Lung (tissue), 12 donors: ENCODE measurements around the gene IL34. TPM values are rescaled to one million over a fixed set of nuclear protein-coding genes. Genes with fewer than 3 reads are reported as not detected.

Experiments
- ATAC-seq: fragments of 200-7000 bp; cut with Tn5 transposase; one replicate; pipeline ENCODE4 v1.9.1; 2020; ENCODE audit warnings: moderate number of reproducible peaks; ENCODE audit not compliant: insufficient read depth, low FRiP score
- DNase-seq, 3 donors: peaks; one replicate each; pipeline ENCODE4 v3.0.0-alpha.2; 2013 to 2017
- H3K27ac ChIP-seq, 2 donors: one replicate each; pipeline ENCODE4 v1.5.1; 2013; ENCODE audit warnings: mild to moderate bottlenecking in 2 of 2, moderate library complexity in 2 of 2, control low read depth in 1 of 2, inconsistent platforms in 1 of 2, low read depth in 1 of 2, low read length in 1 of 2
- H3K27me3 ChIP-seq, 3 donors: one replicate each; pipeline ENCODE4 v1.5.1; 2013; ENCODE audit warnings: low read length in 2 of 3; ENCODE audit not compliant: control insufficient read depth in 3 of 3, insufficient read depth in 3 of 3
- H3K36me3 ChIP-seq, 4 donors: one replicate each; pipeline ENCODE4 v1.5.1; 2013; ENCODE audit warnings: low read length in 4 of 4, mild to moderate bottlenecking in 1 of 4, moderate library complexity in 1 of 4; ENCODE audit not compliant: control insufficient read depth in 4 of 4, insufficient read depth in 4 of 4
- H3K4me1 ChIP-seq, 5 donors: one replicate each; pipeline ENCODE4 v1.5.1; 2013; ENCODE audit warnings: low read length in 5 of 5, mild to moderate bottlenecking in 2 of 5, moderate library complexity in 1 of 5; ENCODE audit not compliant: control insufficient read depth in 5 of 5, insufficient read depth in 5 of 5
- H3K4me3 ChIP-seq: one replicate; pipeline ENCODE4 v1.5.1; 2013; ENCODE audit warnings: mild to moderate bottlenecking, control low read depth, moderate library complexity
- H3K9ac ChIP-seq, 2 donors: one replicate each; pipeline ENCODE4 v1.5.1; 2013; ENCODE audit warnings: low read length in 2 of 2, control low read depth in 1 of 2; ENCODE audit not compliant: insufficient read depth in 1 of 2
- H3K9me3 ChIP-seq, 4 donors: one replicate each; pipeline ENCODE4 v1.5.1; 2013; ENCODE audit warnings: low read length in 3 of 4, mild to moderate bottlenecking in 1 of 4, moderate library complexity in 1 of 4; ENCODE audit not compliant: control insufficient read depth in 4 of 4, insufficient read depth in 3 of 4
- CTCF ChIP-seq: IDR thresholded peaks from 2 replicates; pipeline ENCODE4 v1.5.1; 2012; ENCODE audit warnings: mild to moderate bottlenecking; ENCODE audit errors: control extremely low read depth, extremely low read depth
- WGBS, 2 donors: extraction: QIAGEN DNeasy Blood & Tissue Kit; methylation state at CpG; one replicate each; pipeline ENCODE4 v1.1.7; 2013; 5-methylcytosine and 5-hydroxymethylcytosine counted together
- polyA plus RNA-seq, 2 donors: library from polyadenylated mRNA; stranded (reverse); fragments of 200-250 nt; gene quantifications; one replicate each; pipeline ENCODE4 v1.2.1, GENCODE V29; 2013
- total RNA-seq, 2 donors: library from RNA; depleted of rRNA in 1 of 2; stranded (reverse); fragments of >200 nt in 1 of 2; gene quantifications; one replicate each; pipeline ENCODE4 v1.2.1, GENCODE V29; 2014 to 2021
- donor health status: control.
- donor health status: control.
- donor health status: Bipolar disorder and iron deficiency.
- donor health status: healthy.
- donor health status: DM: yes; HTN: yes; CAD: no.

The IL34 gene
- total and polyA plus RNA-seq, 4 donors = 1.5 to 13.0 (median 7.1) TPM

DNA sequence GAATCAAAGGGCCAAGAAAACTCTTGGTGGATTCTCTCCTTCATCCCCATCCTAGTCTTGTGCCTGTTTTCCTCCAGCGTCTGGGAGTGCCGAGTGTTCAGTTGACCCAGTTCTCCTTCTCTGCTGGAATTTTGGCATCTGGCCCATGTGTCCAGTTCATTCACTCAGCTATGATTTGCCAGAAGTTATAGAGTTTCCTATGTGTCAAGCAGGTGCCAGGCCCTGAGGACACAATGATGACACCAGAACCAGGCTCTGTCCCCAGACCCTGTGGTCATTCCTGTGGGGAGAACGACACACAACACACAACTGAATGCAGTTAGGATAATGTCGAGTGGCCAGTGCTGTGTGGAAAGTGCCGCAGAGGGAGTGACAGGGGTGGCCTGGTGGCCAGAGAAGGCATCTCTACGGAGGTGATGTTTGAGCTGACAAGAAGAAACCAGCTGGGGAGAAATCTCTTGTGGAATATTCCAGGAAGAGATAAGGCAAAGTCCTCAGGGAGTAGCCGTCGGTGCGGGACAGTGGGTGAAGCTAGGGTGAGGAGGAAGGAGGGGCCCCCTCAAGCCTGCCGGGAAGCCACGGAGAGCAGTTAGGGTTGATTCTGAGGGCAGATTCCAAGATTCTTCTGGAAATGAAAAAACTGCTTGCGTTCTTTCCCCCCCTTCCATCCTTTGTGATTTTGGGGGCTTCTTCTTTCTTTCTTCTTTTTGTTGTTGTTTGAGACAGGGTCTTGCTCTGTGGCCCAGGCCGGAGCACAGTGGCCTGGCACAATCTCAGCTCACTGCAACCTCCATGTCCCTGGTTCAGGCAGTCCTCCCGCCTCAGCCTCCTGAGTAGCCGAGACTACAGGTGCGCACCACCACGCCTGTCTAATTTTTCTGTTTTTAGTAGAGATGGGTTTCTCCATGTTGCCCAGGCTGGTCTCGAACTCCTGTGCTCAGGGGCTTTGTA is 35.8 kb upstream of the IL34 start:
- no peak overlapping the region for H3K27ac ChIP-seq
- WGBS, 2 donors = 74 to 86% methylated on average over 18 of the region's 18 CpGs
- no peak for TF ChIP-seq CTCF
- no peak overlapping the region for H3K9ac ChIP-seq
- H3K36me3 ChIP-seq = no peaks in the 10 kb centered on the region
- no peaks in the 10 kb centered on the region for H3K27me3 ChIP-seq
- DNase-seq (peak in 1 of 3 donors; percentile 3), ATAC-seq (no peak)
- no peaks in the 10 kb centered on the region for H3K9me3 ChIP-seq
- no peak overlapping the region for H3K4me3 ChIP-seq
- no peaks in the 10 kb centered on the region for H3K4me1 ChIP-seq

GRCh38 chr16:70611224-70611598 is 35.1 kb upstream of the IL34 start:
- Histone ChIP-seq H3K9ac (no peak overlapping the region), H3K9me3 (no peaks in the 10 kb centered on the region), H3K27ac (no peak overlapping the region), H3K4me1 (no peaks in the 10 kb centered on the region), H3K36me3 (no peaks in the 10 kb centered on the region), H3K4me3 (no peak overlapping the region), H3K27me3 (no peaks in the 10 kb centered on the region)
- DNase-seq = no peak
- no peak for TF ChIP-seq CTCF
- 83 to 92% methylated on average over 5 of the region's 5 CpGs for WGBS, 2 donors
- no peak for ATAC-seq

GRCh38 chr16:70611785-70612303 is 34.5 kb upstream of the IL34 start:
- no peak overlapping the region for H3K4me3 ChIP-seq
- H3K4me1 ChIP-seq = no peaks in the 10 kb centered on the region
- H3K27ac ChIP-seq = no peak overlapping the region
- no peak for DNase-seq
- 83 to 92% methylated on average over 4 of the region's 4 CpGs for WGBS, 2 donors
- H3K36me3 ChIP-seq = no peaks in the 10 kb centered on the region
- ATAC-seq = no peak
- H3K9ac ChIP-seq = no peak overlapping the region
- TF ChIP-seq CTCF = no peak
- H3K27me3 ChIP-seq = no peaks in the 10 kb centered on the region
- no peaks in the 10 kb centered on the region for H3K9me3 ChIP-seq
